CD4-positive, alpha-beta T cell treated with Interferon gamma for 1 hour (primary cell): ENCODE results near the gene TMTC1.

Experiments
- DNase-seq: peaks from one replicate; pipeline ENCODE4 v3.0.0-alpha.2; 2020

Gene TMTC1

GRCh38 chr12:29738365-29738764 lies 45.4 kb downstream of the TMTC1 start:
- no peak for DNase-seq

GRCh38 chr12:29737644-29738043 lies 46.1 kb downstream of the TMTC1 start:
- DNase-seq, result no peak

- DNase-seq, result no peak
Observed at GRCh38 chr12:29735604-29736003, 48.1 kb downstream of the TMTC1 start.

GRCh38 chr12:29734734-29735133 lies 49.0 kb downstream of the TMTC1 start:
- DNase-seq, result no peak

GRCh38 chr12:29734305-29734704 lies 49.4 kb downstream of the TMTC1 start:
- DNase-seq, result no peak

GRCh38 chr12:29733501-29733900 lies 50.2 kb downstream of the TMTC1 start:
- no peak for DNase-seq

- no peak for DNase-seq
Observed at GRCh38 chr12:29733060-29733459, 50.7 kb downstream of the TMTC1 start.

GRCh38 chr12:29732593-29732992 lies 51.1 kb downstream of the TMTC1 start:
- no peak for DNase-seq

- DNase-seq, result no peak
Observed at GRCh38 chr12:29732191-29732590, 51.6 kb downstream of the TMTC1 start.

GRCh38 chr12:29731591-29731990 lies 52.2 kb downstream of the TMTC1 start:
- DNase-seq, result no peak

- DNase-seq, result no peak
Observed at GRCh38 chr12:29730481-29730880, 53.3 kb downstream of the TMTC1 start.

- no peak for DNase-seq
Observed at GRCh38 chr12:29728030-29728429, 55.7 kb downstream of the TMTC1 start.

- DNase-seq, result no peak
Observed at GRCh38 chr12:29726741-29727348, 56.9 kb downstream of the TMTC1 start.

GRCh38 chr12:29726321-29726692 lies 57.4 kb downstream of the TMTC1 start:
- no peak for DNase-seq

- no peak for DNase-seq
Observed at GRCh38 chr12:29725587-29726320, 58.0 kb downstream of the TMTC1 start.

- no peak for DNase-seq
Observed at GRCh38 chr12:29722164-29722563, 61.6 kb downstream of the TMTC1 start.

GRCh38 chr12:29719381-29719780 lies 64.4 kb downstream of the TMTC1 start:
- DNase-seq, result no peak

- DNase-seq, result no peak
Observed at GRCh38 chr12:29717540-29718100, 66.1 kb downstream of the TMTC1 start.

GRCh38 chr12:29714966-29715365 lies 68.8 kb downstream of the TMTC1 start:
- no peak for DNase-seq

- no peak for DNase-seq
Observed at GRCh38 chr12:29713729-29714128, 70.0 kb downstream of the TMTC1 start.

- no peak for DNase-seq
Observed at GRCh38 chr12:29711381-29711780, 72.4 kb downstream of the TMTC1 start.

GRCh38 chr12:29710104-29710503 lies 73.6 kb downstream of the TMTC1 start:
- no peak for DNase-seq

GRCh38 chr12:29709496-29710040 lies 74.2 kb downstream of the TMTC1 start:
- no peak for DNase-seq

GRCh38 chr12:29709054-29709453 lies 74.7 kb downstream of the TMTC1 start:
- no peak for DNase-seq
